Spleen (tissue), 11 donors: Measurements from ENCODE around the gene DNAJB1. TPM values are rescaled to one million over a fixed set of nuclear protein-coding genes. Genes with fewer than 3 reads are reported as not detected.

Experiments
- DNase-seq: peaks from one replicate; pipeline ENCODE4 v3.0.0-alpha.2; 2020
- H3K27ac ChIP-seq, 8 donors: fragments of 200-600 bp; sonication (generic) in 7 of 8; 1 replicate in 4 of 8; 2 replicates in 4 of 8; pipeline versions ENCODE4 v1.5.0 to v1.8.0; 2016 to 2021; ENCODE audit warnings: inconsistent platforms in 4 of 8, mild to moderate bottlenecking in 4 of 8, moderate library complexity in 1 of 8
- H3K27me3 ChIP-seq, 7 donors: fragments of 200-600 bp; sonication (generic) in 6 of 7; replicated peaks in 1 of 7; 1 replicate in 4 of 7; 2 replicates in 3 of 7; pipeline versions ENCODE4 v1.5.0 to v1.8.0; 2016 to 2021; ENCODE audit warnings: inconsistent platforms in 3 of 7, mild to moderate bottlenecking in 1 of 7
- H3K36me3 ChIP-seq, 6 donors: fragments of 200-600 bp; sonication (generic) in 5 of 6; 1 replicate in 4 of 6; 2 replicates in 2 of 6; pipeline versions ENCODE4 v1.5.0 to v1.8.0; 2016 to 2021; ENCODE audit warnings: inconsistent platforms in 2 of 6
- H3K4me1 ChIP-seq, 6 donors: fragments of 200-600 bp; sonication (generic) in 5 of 6; 1 replicate in 3 of 6; 2 replicates in 3 of 6; pipeline versions ENCODE4 v1.5.0 to v1.8.0; 2016 to 2021; ENCODE audit warnings: inconsistent platforms in 3 of 6
- H3K4me3 ChIP-seq, 8 donors: fragments of 200-600 bp; sonication (generic) in 7 of 8; 1 replicate in 4 of 8; 2 replicates in 4 of 8; pipeline versions ENCODE4 v1.5.0 to v1.8.0; 2016 to 2021; ENCODE audit warnings: inconsistent platforms in 4 of 8, mild to moderate bottlenecking in 4 of 8, moderate library complexity in 2 of 8
- H3K9me3 ChIP-seq, 8 donors: fragments of 200-600 bp; sonication (generic) in 7 of 8; 1 replicate in 4 of 8; 2 replicates in 4 of 8; pipeline versions ENCODE4 v1.5.0 to v1.8.0; 2016 to 2021; ENCODE audit warnings: inconsistent platforms in 4 of 8
- POLR2A ChIP-seq, 3 donors: fragments of 450-650 bp; IDR thresholded peaks; one replicate each; pipeline ENCODE4 v1.5.1; 2017; ENCODE audit warnings: antibody characterized with exemption in 3 of 3, mild to moderate bottlenecking in 1 of 3
- POLR2AphosphoS5 ChIP-seq, 3 donors: sonication (generic); formaldehyde crosslinking; IDR thresholded peaks; one replicate each; pipeline ENCODE4 v1.5.1; 2017; ENCODE audit warnings: antibody characterized with exemption in 3 of 3
- WGBS, 5 donors: extraction: QIAGEN DNeasy Blood & Tissue Kit in 3 of 5; methylation state at CpG; one replicate each; pipeline versions ENCODE4 v1.1.5 to v1.1.7; 2013 to 2018; 5-methylcytosine and 5-hydroxymethylcytosine counted together
- intact Hi-C: fragments of 100-400 bp; cut with DNase I; formaldehyde crosslinking; loops from one replicate; pipeline ENCODE4 v1.15.0; 2023; ENCODE audit warnings: low total_unique reads
- polyA plus RNA-seq, 3 donors: library from polyadenylated mRNA; stranded (reverse); fragments of 200-250 nt; gene quantifications; one replicate each; pipeline ENCODE4 v1.2.1, GENCODE V29; 2013
- total RNA-seq, 7 donors: library from RNA; depleted of rRNA in 3 of 7; stranded (reverse); fragments of >200 nt in 3 of 7; fragmentation: NEBNext Ultra II Directional in 4 of 7; extraction: Animal tissue kit (Norgen Biotek cat#: 25700) in 4 of 7; gene quantifications; one replicate each; pipeline versions ENCODE4 v1.1.0 to v1.2.1, GENCODE V29; 2016 to 2021
- TF ChIP-seq, protein P1 (sequence below), 11 experiments: fragments of 200-600 bp in 7 of 11; fragments of 450-650 bp in 4 of 11; sonication (generic) in 4 of 11; IDR thresholded peaks in 8 of 11; conservative IDR thresholded peaks in 3 of 11; 1 replicate in 7 of 11; 2 replicates in 4 of 11; pipeline versions ENCODE4 v1.4.0 to v1.8.0; 2016 to 2021; ENCODE audit warnings: antibody characterized with exemption in 11 of 11, inconsistent platforms in 4 of 11, mild to moderate bottlenecking in 1 of 11
- donor health status: healthy with polysubstance abuse.
- donor health status: DM: no; HTN: no; CAD: no; lungs with moderate emphysema.
- donor health status: DM: no; HTN: no; CAD: no.
- donor health status: Bipolar disorder and iron deficiency.
- donor health status: healthy.
- donor health status: DM: no; HTN: no; CAD: no.
- donor health status: DM: yes; HTN: yes; CAD: no.

Gene DNAJB1
- total and polyA plus RNA-seq, 10 donors: 12.6 to 157 (median 39.3) TPM

DNA sequence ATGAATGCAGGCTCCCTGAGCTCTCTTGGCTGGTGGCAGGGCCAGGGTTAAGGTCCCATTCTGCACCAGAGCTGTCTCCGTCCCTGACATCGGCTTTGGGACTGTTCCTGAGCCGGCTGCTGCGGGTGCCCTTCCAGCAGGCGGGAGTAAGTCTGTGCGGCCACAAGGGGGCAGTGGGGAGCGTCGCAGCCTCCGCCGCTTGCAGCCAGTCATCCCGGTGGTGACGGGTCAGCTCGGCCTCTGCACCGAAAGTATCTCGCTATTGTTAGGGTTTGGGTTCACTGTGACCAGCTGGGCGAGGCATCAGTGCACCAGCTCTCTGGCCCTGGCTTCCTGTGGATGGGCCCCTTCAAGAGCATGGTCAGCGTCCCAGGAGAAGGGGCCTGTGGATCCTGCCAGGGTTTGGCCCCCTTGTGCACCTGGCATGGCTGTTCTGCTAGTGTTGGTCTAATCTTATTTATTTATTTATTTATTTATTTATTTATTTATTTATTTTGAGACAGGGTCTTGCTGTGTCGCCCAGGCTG is 38.5 kb upstream of the DNAJB1 start:
- 10 to 45% (median 11%) methylated on average over 5 to 18 of the region's 18 CpGs for WGBS, 5 donors

DNA sequence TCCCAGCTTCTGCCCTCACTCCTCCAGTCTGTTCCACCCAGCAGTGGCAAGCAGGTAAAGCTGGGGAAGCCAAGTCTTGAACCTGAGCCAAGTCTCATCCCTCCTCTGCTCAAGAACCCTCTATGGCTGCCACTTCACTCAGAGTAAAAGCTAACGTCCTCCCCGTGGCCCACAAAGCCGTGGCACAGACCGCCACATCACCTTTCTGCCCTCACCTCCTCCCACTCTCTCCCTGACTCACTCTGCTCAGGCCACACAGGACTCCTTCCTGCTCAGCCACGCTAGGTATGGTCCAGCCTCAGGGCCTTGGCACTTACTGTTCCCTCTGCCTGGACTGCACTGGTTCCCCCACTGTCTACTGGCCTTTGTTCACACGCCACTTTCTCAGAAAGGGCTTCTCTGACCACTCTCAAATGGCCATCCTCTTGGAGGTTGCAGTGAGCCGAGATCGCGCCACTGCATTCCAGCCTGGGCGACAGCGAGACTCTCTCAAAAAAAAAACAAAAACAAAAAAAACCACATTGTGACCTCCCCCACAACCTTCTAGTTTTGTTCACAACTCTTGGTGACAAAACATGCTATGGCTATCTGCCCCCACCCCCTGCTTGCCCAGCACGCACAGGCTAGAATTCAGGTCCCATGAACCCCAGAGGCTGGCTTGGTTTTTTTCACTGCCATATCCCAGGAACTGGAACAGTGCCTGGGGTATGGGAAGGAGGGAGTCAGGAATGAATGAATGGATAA is 37.9 kb upstream of the DNAJB1 start:
- intact Hi-C loops: no loop called here
- no peaks in the 10 kb centered on the region for H3K9me3 ChIP-seq
- TF ChIP-seq POLR2AphosphoS5 (IDR thresholded peaks at IDR 0.05) (no peak), POLR2A (IDR thresholded peaks at IDR 0.05) (no peak)
- TF ChIP-seq, protein P1, sequence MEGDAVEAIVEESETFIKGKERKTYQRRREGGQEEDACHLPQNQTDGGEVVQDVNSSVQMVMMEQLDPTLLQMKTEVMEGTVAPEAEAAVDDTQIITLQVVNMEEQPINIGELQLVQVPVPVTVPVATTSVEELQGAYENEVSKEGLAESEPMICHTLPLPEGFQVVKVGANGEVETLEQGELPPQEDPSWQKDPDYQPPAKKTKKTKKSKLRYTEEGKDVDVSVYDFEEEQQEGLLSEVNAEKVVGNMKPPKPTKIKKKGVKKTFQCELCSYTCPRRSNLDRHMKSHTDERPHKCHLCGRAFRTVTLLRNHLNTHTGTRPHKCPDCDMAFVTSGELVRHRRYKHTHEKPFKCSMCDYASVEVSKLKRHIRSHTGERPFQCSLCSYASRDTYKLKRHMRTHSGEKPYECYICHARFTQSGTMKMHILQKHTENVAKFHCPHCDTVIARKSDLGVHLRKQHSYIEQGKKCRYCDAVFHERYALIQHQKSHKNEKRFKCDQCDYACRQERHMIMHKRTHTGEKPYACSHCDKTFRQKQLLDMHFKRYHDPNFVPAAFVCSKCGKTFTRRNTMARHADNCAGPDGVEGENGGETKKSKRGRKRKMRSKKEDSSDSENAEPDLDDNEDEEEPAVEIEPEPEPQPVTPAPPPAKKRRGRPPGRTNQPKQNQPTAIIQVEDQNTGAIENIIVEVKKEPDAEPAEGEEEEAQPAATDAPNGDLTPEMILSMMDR (IDR thresholded peaks at IDR 0.05 in 8 of 11, conservative IDR thresholded peaks at IDR 0.05 in 3 of 11): no peak
- peaks cover 0 to 28% (median 0%) of the 10 kb centered on the region in 6 donors for H3K36me3 ChIP-seq
- H3K4me3 ChIP-seq: peak overlapping the region in 3 of 8 donors; percentile 3 to 51 (median 16)
- DNase-seq: no peak
- H3K4me1 ChIP-seq: peaks cover 17 to 92% (median 48%) of the 10 kb centered on the region in 6 donors
- H3K27ac ChIP-seq: peak overlapping the region in 4 of 8 donors; percentile 9 to 40 (median 22)
- WGBS, 5 donors: 74 to 91% (median 78%) methylated on average over 12 of the region's 12 CpGs
- no peaks in the 10 kb centered on the region for H3K27me3 ChIP-seq

More for the DNA sequence above, 38.5 kb upstream of the DNAJB1 start:
- intact Hi-C loops: no loop called here
- Histone ChIP-seq H3K9me3 (no peaks in the 10 kb centered on the region), H3K36me3 (peaks cover 0 to 28% (median 0%) of the 10 kb centered on the region in 6 donors), H3K27ac (peak overlapping the region in 4 of 8 donors; percentile 9 to 40 (median 22)), H3K4me1 (peaks cover 12 to 92% (median 47%) of the 10 kb centered on the region in 6 donors), H3K4me3 (peak overlapping the region in 3 of 8 donors; percentile 3 to 51 (median 16)), H3K27me3 (no peaks in the 10 kb centered on the region)
- peak; percentile 95 for DNase-seq
- TF ChIP-seq, protein P1 (IDR thresholded peaks at IDR 0.05 in 8 of 11, conservative IDR thresholded peaks at IDR 0.05 in 3 of 11): peak; percentile 70 to 97 (median 95)
- no peak for TF ChIP-seq POLR2A (IDR thresholded peaks at IDR 0.05)
- TF ChIP-seq POLR2AphosphoS5 (IDR thresholded peaks at IDR 0.05): peak; percentile 58 to 82 (median 65)

DNA sequence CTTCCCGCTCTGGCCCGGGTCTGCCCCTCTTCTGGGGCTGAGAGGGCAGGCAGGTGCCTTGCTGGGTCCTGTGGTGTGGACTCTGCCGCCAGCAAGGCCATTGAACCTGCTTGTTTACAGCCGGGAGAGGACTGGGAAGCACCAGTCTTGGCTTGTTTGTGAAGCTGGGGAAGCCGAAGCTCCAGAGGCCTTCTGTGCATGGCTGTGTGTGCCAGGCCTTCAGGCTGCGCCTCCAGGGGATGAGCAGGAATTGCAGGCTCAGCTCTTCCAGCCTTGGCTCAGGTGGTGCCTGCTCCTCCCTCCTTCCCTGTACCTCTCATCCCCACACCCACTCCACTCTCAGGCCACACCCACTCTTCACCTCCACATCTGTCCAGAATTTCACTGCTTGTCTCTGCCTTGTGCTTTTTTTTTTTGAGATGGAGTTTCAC is 36.2 kb upstream of the DNAJB1 start:
- H3K36me3 ChIP-seq: peaks cover 0 to 31% (median 0%) of the 10 kb centered on the region in 6 donors
- peaks cover 15 to 89% (median 46%) of the 10 kb centered on the region in 6 donors for H3K4me1 ChIP-seq
- WGBS, 5 donors: 76 to 94% (median 81%) methylated on average over 4 to 6 of the region's 6 CpGs
- H3K4me3 ChIP-seq: no peak overlapping the region
- TF ChIP-seq POLR2A (IDR thresholded peaks at IDR 0.05): no peak
- TF ChIP-seq POLR2AphosphoS5 (IDR thresholded peaks at IDR 0.05): no peak
- TF ChIP-seq, protein P1 (IDR thresholded peaks at IDR 0.05 in 8 of 11, conservative IDR thresholded peaks at IDR 0.05 in 3 of 11): no peak
- DNase-seq: no peak
- no peak overlapping the region for H3K27ac ChIP-seq
- no peaks in the 10 kb centered on the region for H3K9me3 ChIP-seq
- intact Hi-C loops: no loop called here
- H3K27me3 ChIP-seq: no peaks in the 10 kb centered on the region

GRCh38 chr19:14553939-14554243 is 35.7 kb upstream of the DNAJB1 start:
- H3K9me3 ChIP-seq: no peaks in the 10 kb centered on the region
- peaks cover 15 to 84% (median 44%) of the 10 kb centered on the region in 6 donors for H3K4me1 ChIP-seq
- intact Hi-C loops: no loop called here
- no peak overlapping the region for H3K4me3 ChIP-seq
- WGBS, 5 donors: 77 to 84% (median 81%) methylated on average over 9 of the region's 9 CpGs
- H3K27me3 ChIP-seq: no peaks in the 10 kb centered on the region
- H3K27ac ChIP-seq: no peak overlapping the region
- TF ChIP-seq POLR2AphosphoS5 (IDR thresholded peaks at IDR 0.05): no peak
- TF ChIP-seq, protein P1 (IDR thresholded peaks at IDR 0.05 in 8 of 11, conservative IDR thresholded peaks at IDR 0.05 in 3 of 11): no peak
- TF ChIP-seq POLR2A (IDR thresholded peaks at IDR 0.05): no peak
- peaks cover 0 to 36% (median 0%) of the 10 kb centered on the region in 6 donors for H3K36me3 ChIP-seq
- DNase-seq: no peak
